ENCODE data around the gene RPL23.

RPL23 gene

GRCh38 chr17:38867968-38868816, 14.7 kb upstream of the RPL23 start:
- Histone ChIP-seq H3K36me3 (ENCODE audit: control insufficient read depth, insufficient read depth, low read length) (no peaks in the 10 kb centered on the region), H3K27ac (peak overlapping the region; percentile 78), H3K4me1 (peaks cover 9% of the 10 kb centered on the region)

GRCh38 chr17:38867179-38867967, 13.9 kb upstream of the RPL23 start:
- H3K4me3 ChIP-seq (ENCODE audit: low read depth, low read length), result no peak overlapping the region
- peaks cover 8% of the 10 kb centered on the region for H3K79me2 ChIP-seq
- TF ChIP-seq, protein P1, sequence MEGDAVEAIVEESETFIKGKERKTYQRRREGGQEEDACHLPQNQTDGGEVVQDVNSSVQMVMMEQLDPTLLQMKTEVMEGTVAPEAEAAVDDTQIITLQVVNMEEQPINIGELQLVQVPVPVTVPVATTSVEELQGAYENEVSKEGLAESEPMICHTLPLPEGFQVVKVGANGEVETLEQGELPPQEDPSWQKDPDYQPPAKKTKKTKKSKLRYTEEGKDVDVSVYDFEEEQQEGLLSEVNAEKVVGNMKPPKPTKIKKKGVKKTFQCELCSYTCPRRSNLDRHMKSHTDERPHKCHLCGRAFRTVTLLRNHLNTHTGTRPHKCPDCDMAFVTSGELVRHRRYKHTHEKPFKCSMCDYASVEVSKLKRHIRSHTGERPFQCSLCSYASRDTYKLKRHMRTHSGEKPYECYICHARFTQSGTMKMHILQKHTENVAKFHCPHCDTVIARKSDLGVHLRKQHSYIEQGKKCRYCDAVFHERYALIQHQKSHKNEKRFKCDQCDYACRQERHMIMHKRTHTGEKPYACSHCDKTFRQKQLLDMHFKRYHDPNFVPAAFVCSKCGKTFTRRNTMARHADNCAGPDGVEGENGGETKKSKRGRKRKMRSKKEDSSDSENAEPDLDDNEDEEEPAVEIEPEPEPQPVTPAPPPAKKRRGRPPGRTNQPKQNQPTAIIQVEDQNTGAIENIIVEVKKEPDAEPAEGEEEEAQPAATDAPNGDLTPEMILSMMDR (IDR thresholded peaks at IDR 0.05), result peak; percentile 9
- no peaks in the 10 kb centered on the region for H3K36me3 ChIP-seq (ENCODE audit: control insufficient read depth, insufficient read depth, low read length)
- H3K27me3 ChIP-seq (ENCODE audit: control insufficient read depth, insufficient read depth, low read length), result no peaks in the 10 kb centered on the region
- peak overlapping the region; percentile 65 for H3K27ac ChIP-seq
- H3K4me1 ChIP-seq, result peaks cover 9% of the 10 kb centered on the region
- no peak overlapping the region for H3K9ac ChIP-seq
- no peaks in the 10 kb centered on the region for H3K9me3 ChIP-seq (ENCODE audit: control insufficient read depth, low read length)
- no peak overlapping the region for H3K4me2 ChIP-seq (ENCODE audit: low read length)
- H2AFZ ChIP-seq, result no peak overlapping the region

More at GRCh38 chr17:38867968-38868816, 14.7 kb upstream of the RPL23 start:
- Histone ChIP-seq H3K4me2 (ENCODE audit: low read length) (peak overlapping the region; percentile 95), H3K79me2 (peaks cover 10% of the 10 kb centered on the region), H3K9ac (no peak overlapping the region), H3K9me3 (ENCODE audit: control insufficient read depth, low read length) (no peaks in the 10 kb centered on the region), H3K4me3 (ENCODE audit: low read depth, low read length) (peak overlapping the region; percentile 99), H2AFZ (peak overlapping the region; percentile 75), H3K27me3 (ENCODE audit: control insufficient read depth, insufficient read depth, low read length) (no peaks in the 10 kb centered on the region)
- TF ChIP-seq, protein P1 (IDR thresholded peaks at IDR 0.05), result no peak

- H2AFZ ChIP-seq, result peak overlapping the region; percentile 54
- no peaks in the 10 kb centered on the region for H3K36me3 ChIP-seq (ENCODE audit: control insufficient read depth, insufficient read depth, low read length)
- H3K79me2 ChIP-seq, result no peaks in the 10 kb centered on the region
- H3K27me3 ChIP-seq (ENCODE audit: control insufficient read depth, insufficient read depth, low read length), result no peaks in the 10 kb centered on the region
- H3K4me1 ChIP-seq, result no peaks in the 10 kb centered on the region
- TF ChIP-seq, protein P1 (IDR thresholded peaks at IDR 0.05), result no peak
- no peak overlapping the region for H3K9ac ChIP-seq
- H3K4me2 ChIP-seq (ENCODE audit: low read length), result no peak overlapping the region
- no peak overlapping the region for H3K27ac ChIP-seq
- no peaks in the 10 kb centered on the region for H3K9me3 ChIP-seq (ENCODE audit: control insufficient read depth, low read length)
- H3K4me3 ChIP-seq (ENCODE audit: low read depth, low read length), result no peak overlapping the region
Observed at GRCh38 chr17:38864636-38865398, 11.3 kb upstream of the RPL23 start.

DNA sequence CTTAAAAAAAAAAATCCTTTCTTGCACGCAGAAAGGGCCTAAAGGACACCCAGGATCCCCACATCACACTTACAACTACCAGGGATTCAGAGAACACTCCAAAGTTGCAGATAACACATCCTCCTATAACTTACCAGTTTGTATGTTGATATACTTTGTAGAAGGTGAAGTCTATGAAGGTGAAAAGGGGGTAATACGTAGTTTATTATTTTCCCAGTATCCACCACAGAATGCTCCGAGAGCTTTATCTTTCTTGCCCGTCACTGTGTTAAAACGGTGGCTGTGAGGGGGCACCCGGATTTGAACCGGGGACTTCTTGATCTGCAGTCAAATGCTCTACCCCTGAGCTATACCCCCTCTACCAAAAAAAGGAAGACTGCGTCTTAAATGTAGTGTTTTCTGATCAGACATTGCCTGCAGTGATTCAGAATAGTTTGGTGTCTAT, 7.9 kb upstream of the RPL23 start:
- Histone ChIP-seq H3K4me3 (ENCODE audit: low read depth, low read length) (no peak overlapping the region), H3K9ac (no peak overlapping the region), H3K4me1 (no peaks in the 10 kb centered on the region), H3K4me2 (ENCODE audit: low read length) (no peak overlapping the region), H3K27me3 (ENCODE audit: control insufficient read depth, insufficient read depth, low read length) (no peaks in the 10 kb centered on the region), H2AFZ (peak overlapping the region; percentile 2), H3K79me2 (no peaks in the 10 kb centered on the region), H3K36me3 (ENCODE audit: control insufficient read depth, insufficient read depth, low read length) (no peaks in the 10 kb centered on the region), H3K9me3 (ENCODE audit: control insufficient read depth, low read length) (no peaks in the 10 kb centered on the region), H3K27ac (no peak overlapping the region)
- TF ChIP-seq, protein P1 (IDR thresholded peaks at IDR 0.05), result no peak
